ENCODE results near the gene GTF2H1.
"Not testable (repeated sequence)": the region's sequence is repeated elsewhere in the genome, so short reads cannot be mapped to it uniquely, and the experiment has no call there.

The GTF2H1 gene

GRCh38 chr11:18383388-18384156, 61.2 kb downstream of the GTF2H1 start:
- peak; percentile 95 for DNase-seq

GRCh38 chr11:18384157-18384641, 61.8 kb downstream of the GTF2H1 start:
- no peak for DNase-seq

- no peak for DNase-seq
These were observed 67.7 kb downstream of the GTF2H1 start for GRCh38 chr11:18390088-18390487.

GRCh38 chr11:18392434-18393321, 70.3 kb downstream of the GTF2H1 start:
- DNase-seq, result no peak

- DNase-seq, result no peak
These were observed 71.4 kb downstream of the GTF2H1 start for GRCh38 chr11:18393581-18394274.

- peak; percentile 91 for DNase-seq
These were observed 72.0 kb downstream of the GTF2H1 start, which contains the start of gene LDHA for GRCh38 chr11:18394275-18394927. TSS of gene LDHA (plus strand) at chr11:18394563. CDS start at chr11:18396843, 2,280 bp downstream.

- no peak for DNase-seq
These were observed 72.8 kb downstream of the GTF2H1 start for GRCh38 chr11:18394928-18395734.

- peak; percentile 92 for DNase-seq
These were observed 73.6 kb downstream of the GTF2H1 start for GRCh38 chr11:18395735-18396504.

GRCh38 chr11:18397921-18398320, 75.6 kb downstream of the GTF2H1 start:
- DNase-seq, result no peak

GRCh38 chr11:18401077-18401476, 78.7 kb downstream of the GTF2H1 start:
- not testable (repeated sequence) for DNase-seq

- no peak for DNase-seq
These were observed 81.7 kb downstream of the GTF2H1 start for GRCh38 chr11:18404062-18404461.

- DNase-seq, result not testable (repeated sequence)
These were observed 85.0 kb downstream of the GTF2H1 start for GRCh38 chr11:18407400-18407799.

- DNase-seq, result no peak
These were observed 86.4 kb downstream of the GTF2H1 start for GRCh38 chr11:18408558-18409291.

GRCh38 chr11:18416459-18416858, 94.1 kb downstream of the GTF2H1 start:
- no peak for DNase-seq
